AG09319 (cell line): ENCODE results near the gene SHISA6.

Source experiments
- DNase-seq: peaks from one replicate; pipeline ENCODE4 v3.0.0-alpha.2; 2010; ENCODE audit warnings: low read depth; ENCODE audit errors: extremely low read depth
- CTCF ChIP-seq: IDR thresholded peaks from 2 replicates; pipeline ENCODE4 v1.5.1; 2011; ENCODE audit warnings: low read depth, mild to moderate bottlenecking, inconsistent platforms, low read length, moderate library complexity

Gene SHISA6

DNA sequence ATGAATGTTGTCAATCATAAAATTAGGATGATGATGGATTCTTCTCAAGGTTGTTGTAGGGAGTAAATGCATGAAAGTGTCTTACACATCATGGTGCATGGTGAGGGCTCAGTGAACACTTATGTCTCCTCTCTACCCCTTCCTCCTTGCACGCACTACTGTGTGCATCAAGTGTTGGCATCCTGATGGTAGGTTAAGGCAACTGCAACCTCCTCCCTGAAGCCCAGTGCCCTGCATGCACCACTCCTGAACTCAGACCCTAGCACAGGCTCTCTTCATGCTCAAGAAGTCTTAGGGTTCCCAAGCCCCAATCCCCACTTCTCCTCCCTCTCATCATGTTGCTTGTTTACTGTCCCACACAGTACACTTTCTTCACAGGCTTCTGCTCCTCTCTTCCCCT, 251.5 kb downstream of the SHISA6 start:
- no peak for TF ChIP-seq CTCF
- DNase-seq: no peak

DNA sequence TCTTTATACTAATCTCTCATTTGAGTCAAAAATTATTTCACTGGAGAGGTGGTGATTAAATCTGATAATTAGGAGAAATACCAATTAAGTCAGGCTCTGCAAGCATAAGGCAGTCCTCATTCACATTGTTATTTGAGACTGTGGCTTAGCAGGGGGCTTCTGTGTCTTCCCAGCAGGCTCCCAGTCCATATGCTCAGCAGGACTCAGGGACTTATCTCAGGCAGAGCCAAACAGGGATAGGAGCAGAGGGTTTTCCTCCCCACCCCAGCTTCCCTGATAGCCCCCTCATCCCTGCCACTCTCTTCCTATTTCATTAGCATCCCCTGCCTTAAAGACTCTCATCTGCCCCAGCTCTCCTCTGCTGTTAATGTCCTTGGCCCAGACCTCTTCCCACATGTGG, 252.9 kb downstream of the SHISA6 start:
- no peak for DNase-seq
- TF ChIP-seq CTCF: no peak

GRCh38 chr17:11495613-11496012, 254.6 kb downstream of the SHISA6 start:
- TF ChIP-seq CTCF: no peak
- DNase-seq: no peak

DNA sequence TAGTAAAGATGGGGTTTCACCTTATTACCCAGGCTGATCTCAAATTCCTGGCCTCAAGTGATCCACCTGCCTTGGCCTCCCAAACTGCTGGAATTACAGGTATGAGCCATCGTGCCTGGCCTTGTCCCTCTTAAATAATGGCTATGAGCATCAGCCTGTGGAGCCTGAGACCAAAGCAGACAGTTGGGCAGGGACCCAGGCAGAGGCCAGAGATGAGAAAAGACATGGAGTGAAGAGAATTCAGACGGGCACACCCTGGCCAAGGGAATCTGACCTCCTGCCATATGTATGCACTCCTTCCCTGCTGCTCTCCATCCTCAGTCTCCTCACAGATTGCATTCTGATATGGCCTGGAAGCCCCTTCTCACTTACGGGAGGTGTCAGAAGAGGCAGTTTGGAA, 258.9 kb downstream of the SHISA6 start:
- no peak for DNase-seq
- no peak for TF ChIP-seq CTCF

DNA sequence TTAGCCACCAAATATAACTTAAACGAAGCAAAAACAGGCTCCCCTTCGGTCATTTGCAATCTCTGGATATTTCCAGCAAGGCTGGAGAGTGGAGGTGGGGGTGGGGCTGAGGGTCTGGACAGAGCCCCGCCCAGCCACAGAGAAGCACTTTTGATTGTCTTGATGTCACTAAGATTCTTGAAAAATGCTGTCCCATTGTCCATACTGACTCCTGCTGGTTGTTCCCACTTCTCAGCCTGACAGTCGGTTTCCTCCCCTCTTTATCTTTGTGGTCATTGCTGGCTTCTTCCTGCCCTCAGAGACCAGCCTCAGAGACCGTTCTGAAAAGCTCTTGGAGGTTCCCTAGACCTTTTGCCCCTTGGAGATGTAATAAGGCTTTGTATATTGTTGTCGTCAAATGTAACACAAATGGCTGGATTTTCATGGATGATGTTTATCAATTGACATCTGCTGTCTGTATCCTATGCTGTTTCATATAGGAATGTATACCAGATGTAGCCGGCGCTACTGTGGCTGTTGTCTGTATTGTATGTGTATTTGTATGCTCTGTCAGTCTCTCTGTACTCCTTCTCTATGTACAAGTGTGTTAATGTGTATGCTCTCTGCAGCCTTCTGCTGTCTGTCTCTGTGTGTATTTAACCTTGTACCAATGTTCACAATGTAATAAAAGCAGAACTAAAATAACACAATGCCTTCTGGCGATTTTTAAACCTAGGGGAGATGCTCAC, 262.5 kb downstream of the SHISA6 start:
- no peak for DNase-seq
- no peak for TF ChIP-seq CTCF

- DNase-seq: no peak
- TF ChIP-seq CTCF: no peak
Observed at GRCh38 chr17:11506635-11507034, 265.6 kb downstream of the SHISA6 start.

GRCh38 chr17:11511696-11512095, 270.7 kb downstream of the SHISA6 start:
- DNase-seq: no peak
- no peak for TF ChIP-seq CTCF
